Measurements from ENCODE around the gene CYP2R1.

CYP2R1 gene, protein sequence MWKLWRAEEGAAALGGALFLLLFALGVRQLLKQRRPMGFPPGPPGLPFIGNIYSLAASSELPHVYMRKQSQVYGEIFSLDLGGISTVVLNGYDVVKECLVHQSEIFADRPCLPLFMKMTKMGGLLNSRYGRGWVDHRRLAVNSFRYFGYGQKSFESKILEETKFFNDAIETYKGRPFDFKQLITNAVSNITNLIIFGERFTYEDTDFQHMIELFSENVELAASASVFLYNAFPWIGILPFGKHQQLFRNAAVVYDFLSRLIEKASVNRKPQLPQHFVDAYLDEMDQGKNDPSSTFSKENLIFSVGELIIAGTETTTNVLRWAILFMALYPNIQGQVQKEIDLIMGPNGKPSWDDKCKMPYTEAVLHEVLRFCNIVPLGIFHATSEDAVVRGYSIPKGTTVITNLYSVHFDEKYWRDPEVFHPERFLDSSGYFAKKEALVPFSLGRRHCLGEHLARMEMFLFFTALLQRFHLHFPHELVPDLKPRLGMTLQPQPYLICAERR

DNA sequence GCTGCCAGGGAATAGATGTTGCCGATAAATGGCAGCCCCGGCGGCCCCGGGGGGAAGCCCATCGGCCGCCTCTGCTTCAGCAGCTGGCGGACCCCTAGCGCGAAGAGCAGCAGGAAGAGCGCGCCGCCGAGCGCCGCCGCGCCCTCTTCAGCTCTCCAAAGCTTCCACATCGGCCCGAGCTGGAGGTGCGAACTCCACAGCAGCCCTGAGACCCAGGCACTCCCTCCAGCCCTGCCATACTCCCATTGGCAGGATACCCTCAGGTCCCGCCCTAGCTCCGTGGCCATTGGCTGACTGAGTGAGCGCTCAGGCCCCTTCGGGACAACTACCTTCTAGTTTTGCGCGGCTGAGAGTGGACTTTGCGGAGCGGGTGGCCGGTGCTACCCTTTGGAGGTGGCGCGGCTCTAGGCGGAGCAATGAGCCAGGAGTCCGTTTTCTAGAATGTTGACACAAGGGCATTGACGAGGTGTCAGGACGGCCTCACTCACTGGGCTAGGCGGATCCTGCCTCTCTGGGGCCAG is at the start of gene CYP2R1:
Gene CYP2R1, minus strand, starts transcription at position 196 of the 521 bp plus-strand sequence. Its CDS starts 26 bp downstream, at position 170.
- FAIRE-seq (no peak), DNase-seq (ENCODE audit: insufficient read length, low spot score) (peak; percentile 78)
- TF ChIP-seq, protein P1, sequence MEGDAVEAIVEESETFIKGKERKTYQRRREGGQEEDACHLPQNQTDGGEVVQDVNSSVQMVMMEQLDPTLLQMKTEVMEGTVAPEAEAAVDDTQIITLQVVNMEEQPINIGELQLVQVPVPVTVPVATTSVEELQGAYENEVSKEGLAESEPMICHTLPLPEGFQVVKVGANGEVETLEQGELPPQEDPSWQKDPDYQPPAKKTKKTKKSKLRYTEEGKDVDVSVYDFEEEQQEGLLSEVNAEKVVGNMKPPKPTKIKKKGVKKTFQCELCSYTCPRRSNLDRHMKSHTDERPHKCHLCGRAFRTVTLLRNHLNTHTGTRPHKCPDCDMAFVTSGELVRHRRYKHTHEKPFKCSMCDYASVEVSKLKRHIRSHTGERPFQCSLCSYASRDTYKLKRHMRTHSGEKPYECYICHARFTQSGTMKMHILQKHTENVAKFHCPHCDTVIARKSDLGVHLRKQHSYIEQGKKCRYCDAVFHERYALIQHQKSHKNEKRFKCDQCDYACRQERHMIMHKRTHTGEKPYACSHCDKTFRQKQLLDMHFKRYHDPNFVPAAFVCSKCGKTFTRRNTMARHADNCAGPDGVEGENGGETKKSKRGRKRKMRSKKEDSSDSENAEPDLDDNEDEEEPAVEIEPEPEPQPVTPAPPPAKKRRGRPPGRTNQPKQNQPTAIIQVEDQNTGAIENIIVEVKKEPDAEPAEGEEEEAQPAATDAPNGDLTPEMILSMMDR (IDR thresholded peaks at IDR 0.05; ENCODE audit: insufficient read depth, missing control alignments), result no peak

DNA sequence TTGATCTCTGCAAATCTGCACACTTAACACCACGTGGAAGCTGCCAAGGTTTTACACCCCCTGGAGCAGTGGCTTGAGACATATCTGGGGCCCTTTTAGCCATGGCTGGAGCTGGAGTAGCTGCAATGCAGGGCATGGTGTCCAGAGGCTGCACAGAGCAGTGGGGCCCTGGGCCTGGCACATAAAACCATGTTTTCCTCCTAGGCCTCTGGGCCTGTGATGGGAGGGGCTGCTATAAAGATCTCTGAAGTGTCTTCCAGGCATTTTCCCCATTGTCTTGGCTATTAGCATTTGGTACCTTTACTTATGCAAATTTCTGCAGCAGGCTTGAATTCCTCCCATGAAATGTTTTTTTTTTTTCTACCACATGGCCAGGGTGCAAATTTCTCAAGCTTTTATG is 46.9 kb upstream of the CYP2R1 start:
- FAIRE-seq (no peak), DNase-seq (ENCODE audit: insufficient read length, low spot score) (no peak)
- TF ChIP-seq, protein P1 (IDR thresholded peaks at IDR 0.05; ENCODE audit: insufficient read depth, missing control alignments), result no peak

DNA sequence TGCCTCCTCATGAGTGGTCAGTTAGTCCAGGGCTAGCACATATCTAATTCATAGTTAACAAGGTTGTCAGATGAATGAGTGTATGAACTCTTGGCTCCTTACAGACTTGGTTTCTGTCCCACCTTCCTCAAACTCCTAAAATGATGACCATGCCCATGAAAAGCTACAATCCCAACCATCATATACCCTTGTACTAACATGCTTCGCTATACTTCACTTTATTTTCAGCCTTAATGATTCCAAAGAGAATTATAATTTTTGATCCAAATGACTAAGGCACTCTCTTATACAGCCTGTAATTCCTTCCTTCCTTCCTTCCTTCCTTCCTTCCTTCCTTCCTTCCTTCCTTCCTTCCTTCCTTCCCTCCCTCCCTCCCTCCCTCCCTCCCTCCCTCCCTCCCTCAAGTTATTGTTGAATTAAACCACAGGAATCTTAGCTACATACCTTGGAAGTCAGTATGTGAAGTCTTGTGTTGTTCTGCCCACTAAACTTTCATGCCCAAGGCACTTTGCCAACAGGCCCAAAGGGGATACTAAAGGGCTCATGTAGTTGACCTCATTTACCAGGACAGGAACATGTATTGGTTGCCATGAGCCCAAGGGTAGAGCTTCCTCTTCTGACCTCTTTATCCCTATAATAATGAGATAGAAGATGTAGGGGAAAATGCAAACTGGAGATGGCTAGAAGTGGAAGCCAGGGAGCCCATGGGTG is 42.8 kb upstream of the CYP2R1 start:
- TF ChIP-seq, protein P1 (IDR thresholded peaks at IDR 0.05; ENCODE audit: insufficient read depth, missing control alignments), result no peak
- no peak for FAIRE-seq
- DNase-seq (ENCODE audit: insufficient read length, low spot score), result no peak

DNA sequence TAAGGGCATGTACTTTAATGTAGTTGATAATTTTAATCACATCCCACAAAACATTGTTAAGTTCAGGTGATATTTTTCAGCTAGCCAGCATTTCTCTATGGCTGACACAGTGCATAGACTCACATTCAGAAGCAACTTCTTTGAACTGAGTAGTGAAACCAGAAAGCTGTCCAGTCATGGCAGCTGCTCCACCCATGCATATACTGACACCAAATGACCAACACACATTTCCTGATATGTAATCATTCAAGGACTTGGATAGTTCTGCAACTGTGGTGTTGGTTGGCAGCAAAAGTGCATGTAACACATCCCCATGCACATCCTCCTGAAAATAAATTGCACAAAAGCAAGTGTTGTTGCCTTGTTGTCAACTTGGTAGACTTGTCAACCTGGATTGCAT is 40.4 kb upstream of the CYP2R1 start:
- no peak for DNase-seq (ENCODE audit: insufficient read length, low spot score)

DNA sequence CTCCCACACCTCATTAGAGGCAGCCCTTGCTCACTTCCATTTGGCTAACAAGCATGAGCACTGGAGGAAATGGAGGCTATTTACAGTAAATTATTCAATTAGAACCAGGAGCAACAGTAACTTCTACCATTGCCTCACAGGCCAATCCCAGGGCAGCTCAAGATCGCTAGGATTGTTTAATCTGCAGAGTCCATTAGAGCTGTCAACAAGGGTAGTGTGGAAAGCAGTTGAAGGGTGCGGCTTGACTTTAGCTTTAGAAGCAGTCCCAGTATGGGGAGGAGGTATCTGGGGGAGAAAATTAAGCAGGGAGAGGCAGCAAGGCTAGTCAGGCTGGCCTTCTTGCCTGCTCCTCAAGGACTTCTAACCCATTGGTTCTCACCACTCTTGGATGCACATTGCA is 38.3 kb upstream of the CYP2R1 start:
- no peak for DNase-seq (ENCODE audit: insufficient read length, low spot score)

More for the DNA sequence above, 40.4 kb upstream of the CYP2R1 start:
- no peak for FAIRE-seq
- TF ChIP-seq, protein P1 (IDR thresholded peaks at IDR 0.05; ENCODE audit: insufficient read depth, missing control alignments), result no peak

DNA sequence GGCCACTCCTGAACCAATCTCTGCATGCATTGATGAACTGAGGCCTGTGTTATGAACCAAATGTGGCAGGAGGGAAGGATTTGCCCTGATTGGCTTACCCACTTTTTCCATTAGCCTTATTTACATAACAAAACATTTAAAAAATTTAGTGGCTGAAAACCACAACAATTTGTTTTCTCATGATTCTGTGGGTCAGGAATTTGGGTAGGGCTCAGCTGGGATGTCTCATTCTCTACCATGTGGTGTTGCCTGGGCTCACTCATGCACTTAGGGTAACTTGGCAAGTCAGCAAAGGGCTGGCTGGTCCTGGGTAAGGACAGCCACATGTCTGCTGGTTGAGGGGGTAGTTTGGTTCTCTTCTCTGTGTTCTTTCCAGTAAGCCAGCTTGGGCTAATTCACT is 35.1 kb upstream of the CYP2R1 start:
- DNase-seq (ENCODE audit: insufficient read length, low spot score) (no peak), FAIRE-seq (no peak)
- TF ChIP-seq, protein P1 (IDR thresholded peaks at IDR 0.05; ENCODE audit: insufficient read depth, missing control alignments), result no peak

More for the DNA sequence above, 38.3 kb upstream of the CYP2R1 start:
- FAIRE-seq, result no peak
- TF ChIP-seq, protein P1 (IDR thresholded peaks at IDR 0.05; ENCODE audit: insufficient read depth, missing control alignments), result no peak
